Measurements from ENCODE around the gene FAM72A.
"Not testable (repeated sequence)": the region's sequence is repeated elsewhere in the genome, so short reads cannot be mapped to it uniquely, and the experiment has no call there.

The FAM72A gene

DNA sequence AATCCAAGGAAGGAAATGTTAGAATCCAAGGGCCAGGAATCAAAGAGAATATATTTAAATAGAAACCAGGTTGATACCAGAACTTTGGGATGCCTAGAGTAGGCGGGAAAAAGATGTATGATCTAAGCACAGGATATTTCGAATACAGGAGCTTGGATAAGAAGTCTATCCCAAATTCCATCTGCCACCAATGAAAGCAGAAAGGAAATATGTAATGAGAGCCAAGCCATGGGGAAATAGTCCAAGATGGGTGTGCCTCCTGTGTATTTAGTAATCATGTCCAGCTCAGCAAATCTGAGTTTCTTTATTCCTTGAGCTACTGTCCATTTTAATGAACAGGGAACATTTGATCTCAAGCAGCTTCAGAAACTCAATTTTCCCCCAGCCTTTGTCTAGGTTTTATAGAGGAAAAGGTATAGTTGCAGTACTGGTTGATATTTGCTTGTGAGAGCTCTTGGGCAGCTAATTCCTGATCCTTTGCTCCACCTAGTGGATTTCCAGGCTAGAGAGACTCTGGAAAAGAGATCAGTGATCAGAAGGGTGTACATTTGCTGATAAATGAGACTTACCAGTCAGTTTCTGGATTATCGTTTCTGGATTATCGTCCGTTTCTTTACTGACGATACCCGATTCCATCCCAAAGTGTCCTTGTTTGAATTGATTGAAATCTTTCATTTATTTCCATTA, 28.3 kb downstream of the FAM72A start:
- DNase-seq (ENCODE audit: insufficient read length); FAIRE-seq: not testable (repeated sequence)

DNA sequence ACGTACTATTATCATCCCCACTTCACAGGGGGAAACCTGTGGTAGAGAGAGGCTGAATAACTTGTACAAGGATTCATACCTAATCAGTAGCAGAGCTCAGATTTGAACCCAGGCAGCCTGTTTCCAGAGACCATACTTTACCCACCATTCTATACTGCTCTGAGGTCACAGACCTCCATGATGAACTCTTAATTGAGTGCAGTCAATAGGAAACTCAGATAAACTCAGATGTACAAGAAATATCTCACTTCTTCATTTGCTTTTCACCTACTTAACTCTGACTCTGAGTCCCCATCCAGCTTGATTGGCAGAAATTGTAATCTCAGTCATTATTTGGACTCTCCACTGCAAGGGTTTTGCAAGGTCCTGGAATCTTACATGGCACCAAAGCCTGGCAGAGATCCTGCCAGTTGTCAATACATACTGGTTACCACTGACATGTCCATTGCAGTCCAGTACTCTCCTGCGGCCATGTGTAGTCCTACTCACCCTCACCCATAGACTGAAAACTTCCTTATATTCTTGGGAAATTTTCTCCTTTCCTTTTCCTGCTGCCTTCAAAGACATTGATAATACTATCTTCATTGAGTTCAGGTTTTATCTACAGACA, 29.4 kb downstream of the FAM72A start:
- not testable (repeated sequence) for DNase-seq (ENCODE audit: insufficient read length); FAIRE-seq

DNA sequence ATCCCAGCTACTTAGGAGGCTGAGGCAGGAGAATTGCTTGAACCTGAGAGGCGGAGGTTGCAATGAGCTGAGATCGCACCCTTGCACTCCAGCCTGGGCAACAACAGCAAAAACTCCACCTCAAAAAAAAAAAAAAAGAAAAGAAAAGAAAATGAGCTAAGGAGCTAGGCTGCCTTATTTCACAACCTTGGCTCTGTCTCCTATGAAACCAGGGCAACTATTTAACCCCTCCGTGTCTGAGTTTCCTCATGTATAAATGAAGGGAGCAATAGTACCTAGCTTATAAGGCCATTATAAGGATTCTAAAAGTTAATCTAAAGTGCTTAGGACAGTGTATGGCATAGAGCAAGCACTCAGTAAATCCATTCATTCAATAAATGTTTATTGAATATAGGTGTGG, 32.8 kb downstream of the FAM72A start:
- not testable (repeated sequence) for FAIRE-seq; DNase-seq (ENCODE audit: insufficient read length)

DNA sequence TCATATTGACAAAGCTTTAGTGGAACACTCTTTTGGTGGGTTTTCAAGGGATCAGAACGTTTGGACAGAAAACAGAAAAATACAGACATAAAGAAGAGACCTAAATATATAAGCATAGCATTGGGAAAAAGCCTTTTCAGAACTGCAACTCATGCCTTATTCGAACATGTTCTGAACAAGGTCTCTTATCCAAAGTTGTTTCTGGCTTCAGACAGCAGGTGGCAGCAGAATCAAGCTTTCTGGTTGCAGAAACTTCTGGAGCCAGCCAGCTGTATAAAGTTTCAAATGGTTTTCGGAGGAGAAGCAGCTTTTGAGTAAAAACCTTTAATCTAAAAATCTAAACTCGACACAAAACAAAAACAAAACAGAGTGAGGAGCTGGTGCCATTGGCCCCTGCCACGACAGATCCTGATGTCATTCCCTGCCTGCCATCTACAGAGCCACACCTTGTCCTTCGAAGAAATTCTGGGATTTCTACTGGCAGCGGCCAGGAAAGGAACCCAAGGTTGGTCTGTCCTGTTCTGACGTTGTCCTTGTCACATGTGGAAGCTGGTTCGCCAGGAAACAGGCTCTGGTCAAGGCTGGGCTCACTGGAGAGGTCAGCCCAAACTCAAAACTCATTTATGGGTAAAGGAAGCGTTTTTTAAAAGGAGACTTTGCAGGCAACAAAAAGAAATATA, 35.1 kb downstream of the FAM72A start:
- FAIRE-seq; DNase-seq (ENCODE audit: insufficient read length): not testable (repeated sequence)

DNA sequence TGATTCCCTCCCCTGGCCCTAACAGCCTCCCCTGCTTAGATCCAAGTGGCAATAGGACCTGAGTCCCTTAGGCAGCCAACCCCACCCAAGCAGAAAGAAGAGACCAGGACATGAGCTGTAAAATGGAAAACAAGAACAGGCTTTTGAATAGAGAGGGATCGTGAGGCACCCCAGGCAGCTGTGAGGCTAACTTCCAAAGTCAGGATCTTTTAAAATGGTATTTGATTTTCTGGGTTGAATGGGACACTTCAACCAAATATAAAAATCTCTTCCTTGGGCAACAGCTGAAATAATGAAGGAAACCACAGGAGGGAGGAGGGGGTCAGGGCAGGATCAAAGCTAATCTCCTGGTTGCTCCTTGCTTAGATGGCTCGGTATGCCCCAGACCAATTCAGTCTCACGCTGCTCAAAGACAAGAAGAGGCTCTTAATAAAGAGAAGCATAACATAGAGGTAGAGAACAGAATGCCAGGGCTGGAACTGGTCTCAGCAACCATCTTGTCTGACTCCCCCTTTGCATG, 56.8 kb downstream of the FAM72A start:
- FAIRE-seq (no peak), DNase-seq (ENCODE audit: insufficient read length) (no peak)
- TF ChIP-seq POLR2A (IDR thresholded peaks at IDR 0.05; ENCODE audit: low read depth, low read length) (no peak), TAF1 (IDR thresholded peaks at IDR 0.05; ENCODE audit: borderline replicate concordance, low read depth, low read length) (no peak), POLR2AphosphoS5 (IDR thresholded peaks at IDR 0.05; ENCODE audit: low read depth, low read length) (no peak)

DNA sequence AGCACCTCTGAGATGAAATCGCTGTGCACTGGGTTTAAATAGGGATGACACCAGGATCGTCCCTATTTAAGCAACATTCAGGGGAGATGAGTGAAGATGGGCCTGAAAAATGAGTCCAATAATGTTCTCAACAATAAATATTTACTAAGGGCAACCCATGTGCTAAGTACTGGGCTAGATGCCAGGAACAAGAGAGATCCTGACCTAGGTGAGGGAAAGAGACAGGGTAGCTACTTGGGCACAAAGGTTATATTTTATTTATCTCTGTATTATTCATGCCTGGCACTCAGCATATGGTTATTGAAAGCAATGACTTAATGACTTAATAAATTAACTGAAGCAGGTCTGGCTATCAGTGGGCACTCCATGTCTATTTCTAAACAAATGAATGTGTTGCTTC, 58.0 kb downstream of the FAM72A start:
- FAIRE-seq: no peak
- DNase-seq (ENCODE audit: insufficient read length): no peak
- TF ChIP-seq POLR2A (IDR thresholded peaks at IDR 0.05; ENCODE audit: low read depth, low read length) (no peak), TAF1 (IDR thresholded peaks at IDR 0.05; ENCODE audit: borderline replicate concordance, low read depth, low read length) (no peak), POLR2AphosphoS5 (IDR thresholded peaks at IDR 0.05; ENCODE audit: low read depth, low read length) (no peak)

DNA sequence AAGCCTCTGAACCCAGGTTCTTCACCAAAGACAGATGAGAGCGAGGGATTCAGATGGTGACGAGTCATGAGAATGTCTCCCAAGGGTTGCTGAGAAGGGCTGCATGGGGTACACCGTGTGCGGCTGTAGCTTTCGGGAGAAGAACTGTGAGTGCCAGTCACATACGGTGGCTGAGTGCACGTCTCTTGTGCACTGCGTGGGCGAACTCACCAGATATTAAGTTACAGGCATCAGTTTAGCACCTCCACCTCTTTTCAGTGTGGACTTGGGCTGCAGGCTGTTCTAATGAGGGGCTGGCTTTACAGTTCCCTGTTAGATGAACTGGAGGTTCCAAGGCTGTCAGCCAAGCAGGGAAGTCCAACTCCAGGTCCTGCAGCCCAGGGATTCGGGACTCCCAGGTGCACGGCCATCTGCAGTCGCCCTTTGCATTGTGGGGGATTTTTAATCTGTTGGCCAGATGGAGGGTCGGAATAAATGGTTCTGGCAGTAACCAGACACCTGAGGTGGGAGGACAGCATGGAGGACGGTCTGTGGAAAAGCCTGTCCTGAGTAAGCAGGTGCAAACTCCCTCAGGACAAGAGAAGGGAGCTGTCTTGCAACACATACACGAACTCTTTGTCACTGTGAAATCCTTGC, 59.0 kb downstream of the FAM72A start:
- DNase-seq (ENCODE audit: insufficient read length) (no peak), FAIRE-seq (no peak)
- TF ChIP-seq POLR2A (IDR thresholded peaks at IDR 0.05; ENCODE audit: low read depth, low read length) (no peak), TAF1 (IDR thresholded peaks at IDR 0.05; ENCODE audit: borderline replicate concordance, low read depth, low read length) (no peak), POLR2AphosphoS5 (IDR thresholded peaks at IDR 0.05; ENCODE audit: low read depth, low read length) (no peak)

DNA sequence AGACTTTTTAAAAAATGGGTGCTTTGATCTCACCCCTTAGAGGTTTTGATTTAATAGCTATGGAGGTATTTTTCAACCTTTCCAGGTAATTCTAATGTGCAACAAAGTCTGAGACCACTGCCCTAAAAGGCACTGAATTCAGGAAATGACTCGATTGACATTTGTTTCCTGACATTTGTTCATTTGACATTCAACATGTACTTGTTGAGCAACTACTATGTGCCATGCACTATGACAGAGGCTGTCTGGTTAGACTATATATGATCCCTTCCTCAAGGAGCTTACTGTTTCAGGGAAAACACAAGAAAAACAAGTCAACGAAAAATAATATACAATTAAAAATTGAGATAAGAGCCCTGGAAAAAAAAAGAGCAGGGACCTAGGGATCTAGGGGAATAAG, 59.9 kb downstream of the FAM72A start:
- no peak for DNase-seq (ENCODE audit: insufficient read length)
- no peak for FAIRE-seq
- TF ChIP-seq TAF1 (IDR thresholded peaks at IDR 0.05; ENCODE audit: borderline replicate concordance, low read depth, low read length) (no peak), POLR2AphosphoS5 (IDR thresholded peaks at IDR 0.05; ENCODE audit: low read depth, low read length) (no peak), POLR2A (IDR thresholded peaks at IDR 0.05; ENCODE audit: low read depth, low read length) (no peak)

DNA sequence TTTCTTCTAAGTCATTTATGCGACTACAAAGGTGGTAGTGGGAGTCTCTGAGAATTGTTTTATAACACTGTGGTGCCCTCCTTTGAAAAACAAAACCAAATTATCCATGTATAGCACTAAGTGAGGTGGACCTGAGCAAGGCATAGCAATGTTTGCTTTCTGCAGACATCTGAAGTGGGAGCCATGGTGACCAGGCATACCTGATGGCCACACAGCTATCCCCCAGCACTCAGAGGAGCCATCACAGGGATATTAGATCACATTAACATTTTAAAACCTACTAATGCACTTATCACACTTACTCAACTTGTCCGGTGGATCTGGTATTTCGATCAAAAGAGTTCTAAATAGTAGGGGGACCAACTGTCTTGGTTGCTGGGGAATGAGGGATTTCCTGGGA, 60.6 kb downstream of the FAM72A start:
- DNase-seq (ENCODE audit: insufficient read length) (no peak), FAIRE-seq (no peak)
- TF ChIP-seq POLR2AphosphoS5 (IDR thresholded peaks at IDR 0.05; ENCODE audit: low read depth, low read length): no peak

DNA sequence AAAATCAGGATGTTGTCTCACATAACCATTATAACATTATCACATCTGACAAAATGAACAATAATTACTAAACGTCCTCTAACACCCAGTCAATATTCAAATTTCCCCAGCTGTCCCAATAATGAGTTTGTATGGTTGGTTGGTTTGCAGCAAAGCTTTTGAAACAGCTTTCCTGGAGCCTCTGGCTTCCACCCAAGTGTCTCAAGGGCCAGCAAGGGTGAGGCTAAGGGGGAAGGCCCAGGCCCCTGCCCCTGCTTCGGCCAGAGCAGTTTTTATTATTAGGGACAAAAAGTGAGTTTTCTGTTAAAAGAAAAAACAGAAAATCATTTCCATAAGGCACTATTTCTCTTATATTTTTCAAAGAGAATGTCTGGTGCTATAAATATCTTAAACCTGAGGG, 66.4 kb downstream of the FAM72A start:
- no peak for FAIRE-seq
- no peak for TF ChIP-seq POLR2A (IDR thresholded peaks at IDR 0.05; ENCODE audit: low read depth, low read length)
- no peak for DNase-seq (ENCODE audit: insufficient read length)
